GM21381 (cell line): ENCODE measurements around the gene RAB40C.

Source experiments
- ATAC-seq: cut with Tn5 transposase; IDR thresholded peaks from one replicate; pipeline ENCODE4 v1.9.1; 2021; ENCODE audit warnings: mild to moderate bottlenecking, moderate library complexity; ENCODE audit not compliant: unreplicated experiment

Gene RAB40C

DNA sequence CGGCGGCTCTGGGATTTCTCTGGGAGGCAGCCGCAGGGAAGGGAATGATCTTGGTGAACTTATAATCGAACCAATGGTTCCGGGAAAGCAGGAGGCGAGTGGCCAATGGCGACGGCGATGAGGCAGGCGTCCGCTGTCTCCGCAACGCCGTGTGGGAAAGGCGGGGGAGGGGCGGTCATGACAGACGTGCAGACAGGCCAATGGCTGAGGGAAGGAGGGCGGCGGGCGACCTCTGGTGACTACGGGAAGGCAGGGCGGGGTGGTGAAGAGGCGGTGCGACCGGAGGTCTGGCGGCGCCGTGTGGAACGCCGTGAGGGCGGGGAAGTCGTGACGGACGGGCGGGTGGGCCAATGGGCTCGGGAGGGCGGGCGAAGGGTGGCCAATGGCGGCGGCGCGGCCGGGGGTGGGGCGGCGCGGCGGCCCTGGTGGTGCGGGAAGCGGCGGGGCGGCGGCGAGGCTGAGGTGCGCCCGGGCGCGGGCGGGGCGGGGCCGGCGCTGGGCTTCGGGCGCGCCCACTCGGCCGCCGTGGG is at the start of gene RAB40C:
Gene RAB40C, plus strand, starts transcription at position 409 of the 530 bp plus-strand sequence. CDS start 226 bp downstream, outside the sequence.
- peak; percentile 71 for ATAC-seq

DNA sequence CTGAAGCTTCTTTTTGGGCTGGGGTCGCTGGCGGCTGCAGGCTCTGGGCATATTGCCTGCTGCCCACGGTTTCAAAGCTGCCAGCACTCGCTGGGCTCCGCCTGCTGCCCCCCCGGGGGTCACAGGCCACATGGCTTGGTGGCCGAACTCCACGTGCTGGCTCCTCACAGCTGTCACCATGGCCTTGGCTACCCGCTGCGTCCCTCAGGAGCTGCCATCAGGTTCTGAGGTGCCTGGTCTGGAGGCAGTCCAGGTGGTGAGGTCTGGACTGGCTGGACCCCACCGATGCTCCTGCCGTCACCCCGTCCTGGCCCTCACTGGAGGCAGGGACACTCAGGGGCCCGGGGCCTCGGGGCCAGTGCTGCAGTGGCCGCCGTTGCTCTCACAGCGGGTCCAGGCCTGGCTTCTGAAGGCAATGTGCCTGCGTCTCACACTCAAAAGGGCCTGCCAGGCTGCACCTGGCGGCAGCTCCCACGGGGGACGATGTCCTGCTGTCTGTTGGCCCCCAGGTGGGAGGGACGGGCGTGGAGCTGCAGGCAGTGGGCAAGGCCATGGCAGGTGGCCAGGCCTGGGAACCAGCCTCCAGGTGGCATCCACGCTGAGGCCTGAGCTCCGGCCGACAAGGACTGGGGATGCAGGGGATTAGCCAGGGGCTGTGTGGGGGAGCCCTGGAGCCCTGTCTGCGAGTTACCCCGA is 49.1 kb upstream of the RAB40C start:
- ATAC-seq: no peak

GRCh38 chr16:543301-544164 is 46.3 kb upstream of the RAB40C start:
- ATAC-seq: no peak

- ATAC-seq: no peak
Measured at GRCh38 chr16:544517-544916, 45.3 kb upstream of the RAB40C start.

- ATAC-seq: no peak
Measured at GRCh38 chr16:546909-547770, 42.7 kb upstream of the RAB40C start.

GRCh38 chr16:548586-548985 is 41.3 kb upstream of the RAB40C start:
- ATAC-seq: no peak

GRCh38 chr16:549544-550263 is 40.2 kb upstream of the RAB40C start:
- ATAC-seq: no peak

- ATAC-seq: no peak
Measured at GRCh38 chr16:551210-551609, 38.7 kb upstream of the RAB40C start.

DNA sequence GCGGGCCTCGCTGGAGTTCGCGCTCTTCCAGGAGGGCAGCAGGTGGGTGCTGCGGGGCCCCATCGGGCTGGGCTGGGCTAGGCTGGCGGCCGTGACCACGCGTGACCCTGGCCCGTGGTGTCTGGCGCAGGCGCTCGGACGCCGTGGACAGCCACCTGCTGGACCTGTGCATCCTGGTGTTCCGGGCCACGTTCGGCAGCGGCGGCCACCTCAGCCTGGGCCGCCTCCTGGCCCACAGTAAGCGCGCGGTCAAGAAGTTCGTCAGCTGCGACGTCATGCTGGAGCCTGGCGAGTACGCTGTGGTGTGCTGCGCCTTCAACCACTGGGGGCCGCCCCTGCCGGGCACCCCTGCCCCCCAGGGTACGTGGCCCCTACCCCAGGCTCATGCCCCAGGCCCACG is 37.7 kb upstream of the RAB40C start:
- no peak for ATAC-seq

GRCh38 chr16:553601-554296 is 36.1 kb upstream of the RAB40C start:
- ATAC-seq: no peak

GRCh38 chr16:554297-554621 is 35.6 kb upstream of the RAB40C start:
- no peak for ATAC-seq

DNA sequence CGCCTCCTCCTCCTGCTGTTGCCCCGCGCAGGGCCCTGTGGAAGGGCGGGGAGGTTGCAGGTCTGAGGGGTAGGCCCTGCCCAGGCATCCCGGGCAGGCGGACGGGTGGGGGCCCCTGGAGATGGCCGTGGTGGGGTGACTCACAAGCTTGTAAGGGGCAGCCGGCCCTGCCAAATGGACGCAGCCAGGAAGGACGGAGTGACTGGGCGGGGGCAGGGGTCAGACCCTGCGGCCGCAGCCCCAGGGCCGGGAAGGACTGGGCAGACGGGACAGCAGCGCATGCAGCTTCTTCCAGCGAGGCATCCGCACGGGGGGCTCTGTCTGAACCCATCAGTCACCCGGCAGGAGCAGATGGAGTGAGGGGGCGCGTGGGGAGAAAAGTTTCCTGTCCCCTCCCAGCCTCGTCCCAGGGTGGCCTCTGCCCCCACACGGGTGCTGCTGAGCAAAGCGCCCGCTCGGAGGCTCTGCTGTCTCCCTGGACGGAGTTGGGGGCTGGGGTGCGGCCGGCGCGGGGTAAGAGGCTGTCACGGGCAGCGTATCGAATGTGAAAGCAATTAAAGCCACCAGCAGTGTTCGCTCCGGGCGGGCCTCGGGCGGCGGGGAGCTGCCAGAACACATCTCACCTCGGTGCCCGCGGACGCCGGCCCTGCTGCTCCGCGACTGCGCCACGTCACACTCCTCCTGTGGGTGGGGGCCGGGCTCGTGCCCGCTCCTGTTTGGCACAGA is 35.1 kb upstream of the RAB40C start:
- ATAC-seq: no peak

DNA sequence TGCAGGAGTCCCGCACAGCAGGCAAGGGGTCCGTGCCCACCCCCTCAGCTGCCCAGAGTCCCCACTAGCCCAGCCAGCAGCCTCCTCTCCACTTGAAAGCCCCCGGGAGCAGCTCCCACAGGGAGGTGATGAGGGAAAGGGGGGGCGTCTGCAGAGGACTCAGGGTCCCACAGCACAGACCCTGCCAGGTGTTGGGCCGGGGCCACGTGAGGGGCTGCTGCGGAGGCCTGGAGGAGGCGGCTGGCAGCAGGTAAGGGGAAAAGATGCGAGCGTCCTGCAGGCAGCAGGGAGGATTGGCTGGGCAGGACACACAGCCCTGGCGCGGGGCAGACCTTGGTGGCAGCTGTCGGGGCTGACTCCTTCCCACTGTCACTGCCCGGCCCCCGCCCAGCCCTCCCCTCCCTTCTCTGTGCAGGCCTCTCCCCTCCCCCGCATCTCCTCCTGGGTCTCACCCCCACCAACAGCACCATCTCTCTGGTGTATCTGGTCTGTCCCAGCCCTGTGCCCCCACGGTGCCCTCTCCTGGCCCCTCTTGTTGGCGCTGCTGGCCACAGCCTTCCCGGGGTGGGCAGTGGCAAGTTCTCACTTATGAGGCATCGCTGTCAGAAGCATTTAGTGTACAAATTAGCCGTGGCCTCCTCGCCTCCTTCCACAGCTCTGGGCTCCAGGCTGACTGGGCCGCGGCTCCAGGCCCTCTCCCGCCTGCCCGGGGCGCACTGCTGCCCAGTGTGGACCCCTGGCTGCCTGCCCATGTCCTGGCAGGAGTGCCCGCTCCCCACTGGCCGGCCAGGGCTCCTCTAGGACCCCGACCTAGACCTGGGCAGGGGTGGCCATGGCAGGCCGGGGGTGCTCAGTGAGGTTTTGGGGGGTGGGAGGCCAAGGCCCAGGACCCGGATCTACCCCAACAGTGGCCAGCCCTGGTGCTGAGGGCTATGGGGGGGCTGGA is 34.1 kb upstream of the RAB40C start:
- ATAC-seq: no peak

- no peak for ATAC-seq
Measured at GRCh38 chr16:556474-557173, 33.2 kb upstream of the RAB40C start.

DNA sequence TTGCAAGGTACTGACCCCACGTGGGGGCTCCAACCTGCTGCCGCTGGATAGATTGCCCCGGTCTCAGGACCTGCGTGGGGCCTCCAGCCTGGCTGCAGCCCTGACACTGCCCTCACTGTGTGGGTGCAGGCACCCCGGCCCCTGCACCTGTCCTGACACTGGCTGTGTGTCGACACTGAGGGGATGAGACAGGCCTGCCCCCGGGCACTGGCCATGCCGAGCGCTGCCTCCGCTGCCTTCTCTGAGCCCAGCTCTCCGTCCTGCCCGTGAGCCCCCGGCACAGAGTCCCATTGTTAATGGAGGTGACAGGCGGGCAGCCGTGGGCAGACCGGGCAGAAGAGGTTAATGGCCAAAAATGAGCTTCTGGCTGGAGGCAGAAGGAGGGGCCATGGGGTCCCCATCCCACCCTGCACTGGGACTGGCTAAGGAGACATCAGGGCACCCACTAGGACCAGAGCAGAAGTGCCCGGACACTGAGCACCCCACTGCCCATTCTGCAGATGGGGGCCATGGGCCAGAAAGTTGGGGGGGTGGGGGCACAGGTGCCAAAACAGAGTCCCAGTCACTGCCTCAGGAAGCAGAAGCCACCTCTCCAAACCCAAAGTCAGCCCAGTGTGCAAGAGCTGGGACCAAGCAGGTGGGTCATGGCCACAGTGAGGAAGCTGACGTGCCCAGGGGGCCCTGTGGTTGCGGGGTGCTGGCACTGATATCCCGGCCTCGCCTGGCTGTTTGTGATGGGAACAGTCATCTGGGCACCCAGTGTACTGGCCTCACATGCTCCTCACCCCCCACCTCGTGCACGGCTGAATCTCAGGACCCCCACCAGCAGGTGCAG is 32.2 kb upstream of the RAB40C start:
- ATAC-seq: no peak

- no peak for ATAC-seq
Measured at GRCh38 chr16:558298-559020, 31.4 kb upstream of the RAB40C start.
